HepG2 (cell line): Measurements from ENCODE around the gene IFI35. TPM values are rescaled to one million over a fixed set of nuclear protein-coding genes. Genes with fewer than 3 reads are reported as not detected.
A peak's percentile ranks its signal among the peaks of the same experiment; 100 is the strongest.

Source experiments
- ASH2L ChIP-seq: fragments of 300-600, 200-600 bp; sonication (generic); IDR thresholded peaks from 2 replicates; pipeline ENCODE4 v1.7.0; 2017; ENCODE audit warnings: low read depth, mild to moderate bottlenecking, moderate library complexity, mixed read lengths, low read length; ENCODE audit not compliant: insufficient read length
- BRF2 ChIP-seq: sonication (generic); formaldehyde crosslinking; IDR thresholded peaks from 2 replicates; pipeline ENCODE4 v1.8.1; 2022; ENCODE audit warnings: mild to moderate bottlenecking, missing genetic modification reagents
- CEBPB ChIP-seq: IDR thresholded peaks from 2 replicates; pipeline ENCODE4 v1.6.1; 2011; ENCODE audit warnings: low read depth, low read length, improper control_type of control experiment, borderline replicate concordance
- DBP ChIP-seq: sonication (generic); formaldehyde crosslinking; IDR thresholded peaks from 2 replicates; pipeline ENCODE4 v1.4.0; 2020; ENCODE audit warnings: missing genetic modification reagents; ENCODE audit errors: not compliant biosample characterization
- EHMT2 ChIP-seq: fragments of 200-600 bp; sonication (generic); IDR thresholded peaks from 2 replicates; pipeline ENCODE4 v1.7.0; 2017; ENCODE audit warnings: antibody characterized with exemption, low read depth, low read length, borderline replicate concordance
- KLF12 ChIP-seq: sonication (generic); formaldehyde crosslinking; IDR thresholded peaks from 2 replicates; pipeline ENCODE4 v1.4.0; 2020; ENCODE audit warnings: missing genetic modification reagents, borderline replicate concordance
- LCORL ChIP-seq, 2 experiments: fragments of 450-650 bp in 1 of 2; sonication (generic) in 1 of 2; formaldehyde crosslinking in 1 of 2; IDR thresholded peaks; 2 replicates each; pipeline versions ENCODE4 v1.5.0 to v1.6.1; 2017 to 2020; ENCODE audit warnings: antibody characterized with exemption in 1 of 2, missing genetic modification reagents in 1 of 2
- MATR3 ChIP-seq: sonication (generic); formaldehyde crosslinking; IDR thresholded peaks from 2 replicates; pipeline ENCODE4 v1.4.0; 2020; ENCODE audit warnings: missing genetic modification reagents
- MBNL3 ChIP-seq: fragments of 250-450 bp; sonication (Bioruptor Pico); conservative IDR thresholded peaks from 2 replicates; pipeline ENCODE4 v1.8.0; 2022; ENCODE audit warnings: mild to moderate bottlenecking, inconsistent platforms
- PTBP1 ChIP-seq: fragments of 200-400 bp; formaldehyde crosslinking; IDR thresholded peaks from 2 replicates; pipeline ENCODE4 v1.6.1; 2018; ENCODE audit warnings: low read length, low read depth; ENCODE audit not compliant: poor library complexity, severe bottlenecking
- SKIL ChIP-seq: sonication (generic); formaldehyde crosslinking; IDR thresholded peaks from 2 replicates; pipeline ENCODE4 v1.8.0; 2022; ENCODE audit warnings: missing genetic modification reagents, mild to moderate bottlenecking, moderate library complexity, borderline replicate concordance
- WIZ ChIP-seq: sonication (generic); formaldehyde crosslinking; IDR thresholded peaks from 2 replicates; pipeline ENCODE4 v1.5.1; 2020; ENCODE audit warnings: mild to moderate bottlenecking, missing genetic modification reagents
- ZBTB44 ChIP-seq: sonication (generic); formaldehyde crosslinking; IDR thresholded peaks from 2 replicates; pipeline ENCODE4 v1.4.0; 2020; ENCODE audit warnings: missing genetic modification reagents
- ZNF160 ChIP-seq: sonication (generic); formaldehyde crosslinking; IDR thresholded peaks from 2 replicates; pipeline ENCODE4 v1.8.0; 2022; ENCODE audit warnings: mild to moderate bottlenecking, inconsistent platforms, missing genetic modification reagents
- ZNF224 ChIP-seq: sonication (generic); formaldehyde crosslinking; IDR thresholded peaks from 2 replicates; pipeline ENCODE4 v1.5.0; 2020; ENCODE audit warnings: mild to moderate bottlenecking, missing genetic modification reagents
- ZNF33B ChIP-seq: sonication (generic); formaldehyde crosslinking; IDR thresholded peaks from 2 replicates; pipeline ENCODE4 v1.5.1; 2020; ENCODE audit warnings: mild to moderate bottlenecking, missing genetic modification reagents
- ZNF589 ChIP-seq: sonication (generic); formaldehyde crosslinking; conservative IDR thresholded peaks from 2 replicates; pipeline ENCODE4 v1.8.0; 2022; ENCODE audit warnings: mild to moderate bottlenecking, moderate library complexity, missing genetic modification reagents
- ZNF639 ChIP-seq: conservative IDR thresholded peaks from 2 replicates; pipeline ENCODE4 v1.6.1; 2018; ENCODE audit warnings: missing genetic modification reagents
- ZNF780A ChIP-seq: sonication (generic); formaldehyde crosslinking; IDR thresholded peaks from 2 replicates; pipeline ENCODE4 v1.8.0; 2022; ENCODE audit warnings: mild to moderate bottlenecking, missing genetic modification reagents, moderate library complexity
- ZNF83 ChIP-seq: sonication (generic); formaldehyde crosslinking; IDR thresholded peaks from 2 replicates; pipeline ENCODE4 v1.4.0; 2020; ENCODE audit warnings: missing genetic modification reagents, mild to moderate bottlenecking, borderline replicate concordance
- polyA plus RNA-seq, 8 experiments: library from polyadenylated mRNA; depleted of rRNA in 3 of 8; stranded (reverse) in 7 of 8; unstranded in 1 of 8; fragments of >200 nt; fragmentation: Illumina TruSeq in 4 of 8; extraction: Trizol in 4 of 8; gene quantifications; 2 replicates each; pipeline versions ENCODE4 v1.2.1 to v1.2.3, GENCODE V29; 2011 to 2016; ENCODE audit warnings: low read depth in 4 of 8, missing spikeins in 1 of 8, mixed read lengths in 1 of 8; ENCODE audit not compliant: insufficient read depth in 1 of 8
- total RNA-seq, 5 experiments: library from RNA; depleted of rRNA; stranded (reverse); fragments of >200 nt; fragmentation: Illumina TruSeq; extraction: Trizol; gene quantifications; 2 replicates each; pipeline ENCODE4 v1.2.3, GENCODE V29; 2016; ENCODE audit warnings: low read depth in 1 of 5

The IFI35 gene
- total and polyA plus RNA-seq, 2 of the 13 experiments (the other 11 are each of a cell fraction or from before 2014, with no cell fraction given): 28.9 to 38.1 TPM

- TF ChIP-seq ZNF639 (CRISPR knock-in tag): peak; percentile 79
- TF ChIP-seq LCORL (IDR thresholded peaks at IDR 0.05): no peak
- no peak; the same call in 1 of the 2 replicates for TF ChIP-seq LCORL (CRISPR knock-in tag; IDR thresholded peaks at IDR 0.05)
- TF ChIP-seq CEBPB: 0 out of 2 replicates have a peak, but pooled peaks have one; percentile 40
- peak; percentile 84 for TF ChIP-seq DBP (CRISPR knock-in tag)
- TF ChIP-seq ZNF160 (CRISPR knock-in tag): 0 out of 2 replicates have a peak, but pooled peaks have one; percentile 63
- TF ChIP-seq SKIL (CRISPR knock-in tag): no peak
- peak; percentile 93 for TF ChIP-seq ZNF33B (CRISPR knock-in tag)
- 0 out of 2 replicates have a peak, but pooled peaks have one; percentile 41 for TF ChIP-seq ZNF589 (CRISPR knock-in tag)
- no peak for TF ChIP-seq MBNL3 (CRISPR knock-in tag)
- TF ChIP-seq PTBP1: peak; percentile 29
- no peak for TF ChIP-seq MATR3 (CRISPR knock-in tag)
- TF ChIP-seq KLF12 (CRISPR knock-in tag): peak; percentile 83
- TF ChIP-seq ZNF83 (CRISPR knock-in tag): no peak
- TF ChIP-seq BRF2 (CRISPR knock-in tag): no peak
- TF ChIP-seq ZBTB44: no peak
- 0 out of 2 replicates have a peak, but pooled peaks have one; percentile 85 for TF ChIP-seq WIZ (CRISPR knock-in tag)
- no peak for TF ChIP-seq EHMT2
- peak; percentile 85; the same call in 1 of the 2 replicates for TF ChIP-seq ZNF224 (CRISPR knock-in tag)
- peak; percentile 73 for TF ChIP-seq ASH2L
- TF ChIP-seq ZNF780A (CRISPR knock-in tag): peak; percentile 74; the same call in 1 of the 2 replicates
Observed at GRCh38 chr17:43021741-43022512, 15.3 kb downstream of the IFI35 start, which contains the start of gene VAT1 (continued).
